Pancreas (tissue), 10 donors: ENCODE results near the gene PARVA. TPM values are rescaled to one million over a fixed set of nuclear protein-coding genes. Genes with fewer than 3 reads are reported as not detected.

Experiments used
- ATAC-seq, 4 donors: fragments of 200-7000 bp; cut with Tn5 transposase; one replicate each; pipeline versions ENCODE4 v1.8.0 to v1.9.1; 2020; ENCODE audit warnings: mild to moderate bottlenecking in 4 of 4, moderate library complexity in 4 of 4
- DNase-seq, 6 donors: peaks; one replicate each; pipeline ENCODE4 v3.0.0-alpha.2; 2020
- FAIRE-seq: peaks from 2 replicates; lab custom pipeline; 2012; peaks lifted over from hg19 to GRCh38; lab: Jason Lieb, UNC
- H3K27ac ChIP-seq, 4 donors: fragments of 200-600 bp; sonication (generic); 1 replicate in 3 of 4; 2 replicates in 1 of 4; pipeline versions ENCODE4 v1.5.0 to v1.8.0; 2020
- H3K27me3 ChIP-seq, 4 donors: fragments of 200-600 bp; one replicate each; pipeline ENCODE4 v1.8.0; 2021
- H3K36me3 ChIP-seq, 3 donors: fragments of 200-600 bp; sonication (generic) in 1 of 3; one replicate each; pipeline versions ENCODE4 v1.5.0 to v1.8.0; 2020 to 2021
- H3K4me1 ChIP-seq, 3 donors: fragments of 200-600 bp; one replicate each; pipeline ENCODE4 v1.8.0; 2021
- H3K4me3 ChIP-seq, 4 donors: fragments of 200-600 bp; sonication (generic) in 2 of 4; one replicate each; pipeline versions ENCODE4 v1.5.0 to v1.8.0; 2020 to 2021
- H3K9me3 ChIP-seq, 4 donors: fragments of 200-600 bp; one replicate each; pipeline ENCODE4 v1.8.0; 2021
- CTCF ChIP-seq, 4 donors: fragments of 200-600 bp; sonication (generic) in 3 of 4; IDR thresholded peaks; one replicate each; pipeline versions ENCODE4 v1.5.0 to v1.8.0; 2021; ENCODE audit warnings: antibody characterized with exemption in 4 of 4
- WGBS, 2 donors: extraction: QIAGEN DNeasy Blood & Tissue Kit; methylation state at CpG; one replicate each; pipeline ENCODE4 v1.1.7; 2013; 5-methylcytosine and 5-hydroxymethylcytosine counted together
- intact Hi-C, 3 donors: fragments of 100-400 bp; cut with DNase I; formaldehyde crosslinking; loops; one replicate each; pipeline versions ENCODE4 v1.11.1 to v1.14.2; 2022
- polyA plus RNA-seq, 2 donors: library from polyadenylated mRNA; stranded (reverse); fragments of 200-250 nt; gene quantifications; one replicate each; pipeline ENCODE4 v1.2.3, GENCODE V29; 2013
- total RNA-seq, 6 donors: library from RNA; stranded (reverse); fragmentation: NEBNext Ultra II Directional in 4 of 6; extraction: Animal tissue kit (Norgen Biotek cat#: 25700) in 4 of 6; gene quantifications; one replicate each; pipeline versions ENCODE4 v1.2.1 to v1.2.4, GENCODE V29; 2021 to 2023
- donor health status: healthy with polysubstance abuse.
- donor health status: DM: no; HTN: no; CAD: no; lungs with moderate emphysema.
- donor health status: DM: no; HTN: no; CAD: no.
- donor health status: control.
- donor health status: control.
- donor health status: Bipolar disorder and iron deficiency.
- donor health status: DM: yes; HTN: yes; CAD: no.
- donor health status: DM: no; HTN: no; CAD: no.
- donor health status: DM: no; HTN: no; CAD: no.
- donor health status: DM: yes; HTN: yes; CAD: no.

PARVA gene
- total and polyA plus RNA-seq, 8 donors, result 12.4 to 61.9 (median 43.1) TPM

- H3K36me3 ChIP-seq, result peaks cover 0 to 29% (median 5%) of the 10 kb centered on the region in 3 donors
- DNase-seq (no peak), ATAC-seq (no peak), FAIRE-seq (no peak)
- H3K4me3 ChIP-seq, result no peak overlapping the region
- WGBS, 2 donors, result 87 to 89% methylated on average over 4 of the region's 4 CpGs
- no peak for TF ChIP-seq CTCF (IDR thresholded peaks at IDR 0.05)
- H3K9me3 ChIP-seq, result no peaks in the 10 kb centered on the region
- H3K27me3 ChIP-seq, result no peaks in the 10 kb centered on the region
- no peak overlapping the region for H3K27ac ChIP-seq
- intact Hi-C loops, result no loop called here
- no peaks in the 10 kb centered on the region for H3K4me1 ChIP-seq
Observed at GRCh38 chr11:12507391-12507790, 130.0 kb downstream of the PARVA start.

DNA sequence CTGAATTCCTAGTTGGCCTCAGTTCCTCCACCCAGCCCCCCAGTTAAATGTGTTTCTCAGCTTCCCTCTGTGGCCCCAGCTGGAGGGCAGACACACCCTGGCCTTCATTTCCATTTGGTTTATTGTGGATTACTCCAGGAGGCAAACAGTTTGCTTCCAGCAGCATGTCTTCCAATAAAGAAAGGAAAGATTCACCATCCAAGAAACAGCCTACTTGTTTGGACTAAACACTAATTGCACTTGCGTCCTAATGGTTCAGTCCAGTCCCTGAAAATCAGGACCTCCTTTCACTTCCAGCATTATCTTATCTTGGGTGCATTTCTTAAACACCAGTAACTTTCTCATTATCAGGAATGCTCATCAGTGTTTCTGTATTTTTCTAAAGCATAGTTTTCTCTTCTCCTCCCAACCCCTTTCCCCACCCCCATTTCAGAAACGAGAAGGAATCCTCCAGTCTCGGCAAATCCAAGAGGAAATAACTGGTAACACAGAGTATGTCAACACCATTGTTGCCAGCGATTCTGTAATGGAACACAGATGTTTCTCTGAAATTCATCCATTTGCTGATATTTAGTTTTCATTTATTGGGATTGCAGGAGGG lies 130.9 kb downstream of the PARVA start:
- FAIRE-seq, result no peak
- WGBS, 2 donors, result 71 to 72% methylated on average over 4 of the region's 4 CpGs
- no peak overlapping the region for H3K4me3 ChIP-seq
- H3K4me1 ChIP-seq, result no peaks in the 10 kb centered on the region
- peaks cover 0 to 29% (median 5%) of the 10 kb centered on the region in 3 donors for H3K36me3 ChIP-seq
- H3K27ac ChIP-seq, result no peak overlapping the region
- H3K27me3 ChIP-seq, result no peaks in the 10 kb centered on the region
- no peak for TF ChIP-seq CTCF (IDR thresholded peaks at IDR 0.05)
- intact Hi-C loops, result no loop called here
- H3K9me3 ChIP-seq, result no peaks in the 10 kb centered on the region
- ATAC-seq, result peak in 2 of 4 donors; percentile 31
- no peak for DNase-seq

GRCh38 chr11:12509371-12509770 lies 132.0 kb downstream of the PARVA start:
- TF ChIP-seq CTCF (IDR thresholded peaks at IDR 0.05), result no peak
- H3K27ac ChIP-seq, result no peak overlapping the region
- H3K36me3 ChIP-seq, result peaks cover 0 to 29% (median 5%) of the 10 kb centered on the region in 3 donors
- DNase-seq (no peak), ATAC-seq (no peak), FAIRE-seq (no peak)
- no peaks in the 10 kb centered on the region for H3K9me3 ChIP-seq
- H3K4me3 ChIP-seq, result no peak overlapping the region
- H3K4me1 ChIP-seq, result no peaks in the 10 kb centered on the region
- intact Hi-C loops, result no loop called here
- 85 to 88% methylated on average over 5 of the region's 5 CpGs for WGBS, 2 donors
- H3K27me3 ChIP-seq, result no peaks in the 10 kb centered on the region

GRCh38 chr11:12512132-12512531 lies 134.8 kb downstream of the PARVA start:
- FAIRE-seq (no peak), ATAC-seq (no peak), DNase-seq (no peak)
- Histone ChIP-seq H3K4me1 (no peaks in the 10 kb centered on the region), H3K27me3 (no peaks in the 10 kb centered on the region), H3K9me3 (no peaks in the 10 kb centered on the region), H3K36me3 (peaks cover 0 to 16% (median 5%) of the 10 kb centered on the region in 3 donors), H3K4me3 (no peak overlapping the region), H3K27ac (no peak overlapping the region)
- no peak for TF ChIP-seq CTCF (IDR thresholded peaks at IDR 0.05)
- intact Hi-C loops, result no loop called here
- WGBS, 2 donors, result 75 to 81% methylated on average over 4 of the region's 4 CpGs

GRCh38 chr11:12512826-12513395 lies 135.5 kb downstream of the PARVA start:
- Histone ChIP-seq H3K4me1 (no peaks in the 10 kb centered on the region), H3K27ac (no peak overlapping the region), H3K4me3 (no peak overlapping the region), H3K27me3 (no peaks in the 10 kb centered on the region), H3K36me3 (peaks cover 0 to 17% (median 5%) of the 10 kb centered on the region in 3 donors), H3K9me3 (no peaks in the 10 kb centered on the region)
- TF ChIP-seq CTCF (IDR thresholded peaks at IDR 0.05), result no peak
- 80 to 81% methylated on average over 9 of the region's 9 CpGs for WGBS, 2 donors
- no peak for FAIRE-seq
- intact Hi-C loops, result no loop called here
- ATAC-seq, result no peak
- DNase-seq, result no peak
